ENCODE results near the gene KCTD12.

The KCTD12 gene

GRCh38 chr13:76863022-76863421 is 23.2 kb downstream of the KCTD12 start:
- DNase-seq (ENCODE audit: extremely low spot score, insufficient read length, low read depth) (no peak), FAIRE-seq (no peak)

- no peak for DNase-seq (ENCODE audit: extremely low spot score, insufficient read length, low read depth)
- no peak for FAIRE-seq
Observed at GRCh38 chr13:76861859-76862258, 24.3 kb downstream of the KCTD12 start.

- FAIRE-seq (no peak), DNase-seq (ENCODE audit: extremely low spot score, insufficient read length, low read depth) (no peak)
Observed at GRCh38 chr13:76860706-76861105, 25.5 kb downstream of the KCTD12 start.

- no peak for FAIRE-seq
Observed at GRCh38 chr13:76854894-76855293, 31.3 kb downstream of the KCTD12 start.

GRCh38 chr13:76853921-76854608 is 32.1 kb downstream of the KCTD12 start:
- DNase-seq (ENCODE audit: extremely low spot score, insufficient read length, low read depth) (no peak), FAIRE-seq (no peak)

More at GRCh38 chr13:76854894-76855293, 31.3 kb downstream of the KCTD12 start:
- no peak for DNase-seq (ENCODE audit: extremely low spot score, insufficient read length, low read depth)

- FAIRE-seq (no peak), DNase-seq (ENCODE audit: extremely low spot score, insufficient read length, low read depth) (no peak)
Observed at GRCh38 chr13:76853481-76853880, 32.7 kb downstream of the KCTD12 start.

GRCh38 chr13:76852986-76853385 is 33.2 kb downstream of the KCTD12 start:
- DNase-seq (ENCODE audit: extremely low spot score, insufficient read length, low read depth): no peak
- no peak for FAIRE-seq

- DNase-seq (ENCODE audit: extremely low spot score, insufficient read length, low read depth) (no peak), FAIRE-seq (no peak)
Observed at GRCh38 chr13:76851961-76852360, 34.2 kb downstream of the KCTD12 start.

GRCh38 chr13:76849493-76849892 is 36.7 kb downstream of the KCTD12 start:
- FAIRE-seq (no peak), DNase-seq (ENCODE audit: extremely low spot score, insufficient read length, low read depth) (no peak)

GRCh38 chr13:76848596-76848995 is 37.6 kb downstream of the KCTD12 start:
- DNase-seq (ENCODE audit: extremely low spot score, insufficient read length, low read depth) (no peak), FAIRE-seq (no peak)

- DNase-seq (ENCODE audit: extremely low spot score, insufficient read length, low read depth) (no peak), FAIRE-seq (no peak)
Observed at GRCh38 chr13:76846363-76846762, 39.8 kb downstream of the KCTD12 start.

- DNase-seq (ENCODE audit: extremely low spot score, insufficient read length, low read depth): no peak
- no peak for FAIRE-seq
Observed at GRCh38 chr13:76845865-76846264, 40.3 kb downstream of the KCTD12 start.

- DNase-seq (ENCODE audit: extremely low spot score, insufficient read length, low read depth) (no peak), FAIRE-seq (no peak)
Observed at GRCh38 chr13:76845367-76845766, 40.8 kb downstream of the KCTD12 start.

GRCh38 chr13:76837801-76838200 is 48.4 kb downstream of the KCTD12 start:
- DNase-seq (ENCODE audit: extremely low spot score, insufficient read length, low read depth): no peak
- FAIRE-seq: no peak

- FAIRE-seq (no peak), DNase-seq (ENCODE audit: extremely low spot score, insufficient read length, low read depth) (no peak)
Observed at GRCh38 chr13:76836311-76836710, 49.9 kb downstream of the KCTD12 start.

GRCh38 chr13:76833441-76833954 is 52.7 kb downstream of the KCTD12 start:
- DNase-seq (ENCODE audit: extremely low spot score, insufficient read length, low read depth): no peak
- no peak for FAIRE-seq

- FAIRE-seq: no peak
- DNase-seq (ENCODE audit: extremely low spot score, insufficient read length, low read depth): no peak
Observed at GRCh38 chr13:76832258-76832988, 53.8 kb downstream of the KCTD12 start.

GRCh38 chr13:76830805-76831204 is 55.4 kb downstream of the KCTD12 start:
- DNase-seq (ENCODE audit: extremely low spot score, insufficient read length, low read depth) (no peak), FAIRE-seq (no peak)
